22Rv1 (cell line): ENCODE data around the gene MAD1L1.

Experiments used
- H3K27ac ChIP-seq: fragments of 450-650 bp; 2 replicates; pipeline ENCODE4 v1.5.1; 2017
- CTCF ChIP-seq: fragments of 450-650 bp; IDR thresholded peaks from 2 replicates; pipeline ENCODE4 v1.5.1; 2017; ENCODE audit warnings: mild to moderate bottlenecking
- ZFX ChIP-seq: fragments of 450-650 bp; IDR thresholded peaks from 2 replicates; pipeline ENCODE4 v1.6.1; 2017; ENCODE audit warnings: antibody characterized with exemption, borderline replicate concordance

Gene MAD1L1

DNA sequence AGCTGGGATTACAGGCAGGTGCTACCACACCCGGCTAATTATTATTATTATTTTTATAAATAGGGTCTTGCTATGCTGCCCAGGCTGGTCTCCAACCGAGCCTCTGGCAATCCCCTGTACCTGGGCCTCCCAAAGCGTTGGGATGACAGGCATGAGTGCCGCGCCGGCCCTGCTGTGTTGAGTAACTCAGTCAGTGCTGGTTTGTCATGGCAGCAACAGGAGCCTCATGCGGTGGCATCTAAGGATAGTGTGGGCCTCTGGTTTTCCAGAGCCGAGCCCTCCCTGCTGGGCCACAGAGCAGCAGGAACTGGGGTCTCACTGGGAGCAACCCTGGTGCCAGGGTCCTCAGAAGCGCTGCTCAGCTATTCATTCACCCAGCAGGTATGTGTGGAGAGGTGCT lies 318.0 kb downstream of the MAD1L1 start:
- TF ChIP-seq CTCF: no peak
- TF ChIP-seq ZFX: no peak
- no peak overlapping the region for H3K27ac ChIP-seq

GRCh38 chr7:1914321-1914720 lies 318.4 kb downstream of the MAD1L1 start:
- TF ChIP-seq ZFX (no peak), CTCF (no peak)
- H3K27ac ChIP-seq: no peak overlapping the region

GRCh38 chr7:1913466-1914282 lies 319.1 kb downstream of the MAD1L1 start:
- no peak for TF ChIP-seq ZFX
- no peak for TF ChIP-seq CTCF
- H3K27ac ChIP-seq: no peak overlapping the region

- no peak for TF ChIP-seq ZFX
- no peak for TF ChIP-seq CTCF
These were observed 319.9 kb downstream of the MAD1L1 start for GRCh38 chr7:1912593-1913465.

DNA sequence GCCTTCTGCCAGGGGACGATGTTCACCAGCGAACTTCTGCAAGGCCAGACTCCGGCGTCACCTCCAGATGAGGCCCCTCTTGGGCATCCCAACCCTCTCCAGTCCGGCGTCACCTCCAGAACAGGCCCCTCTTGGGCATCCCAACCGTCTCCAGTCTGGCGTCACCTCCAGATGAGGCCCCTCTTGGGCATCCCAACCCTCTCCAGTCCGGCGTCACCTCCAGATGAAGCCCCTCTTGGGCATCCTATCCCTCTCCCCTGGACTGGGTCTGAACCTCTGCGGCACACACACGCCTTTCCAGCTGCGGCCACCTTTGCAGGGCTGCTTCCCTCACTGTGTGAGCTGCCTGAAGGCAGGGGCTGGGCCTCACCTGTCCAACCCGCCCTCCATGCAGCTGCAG lies 321.2 kb downstream of the MAD1L1 start:
- TF ChIP-seq ZFX: no peak
- TF ChIP-seq CTCF: no peak

More at GRCh38 chr7:1912593-1913465, 319.9 kb downstream of the MAD1L1 start:
- H3K27ac ChIP-seq: no peak overlapping the region

GRCh38 chr7:1910827-1911226 lies 321.9 kb downstream of the MAD1L1 start:
- H3K27ac ChIP-seq: no peak overlapping the region
- TF ChIP-seq CTCF (no peak), ZFX (no peak)

More for the DNA sequence above, 321.2 kb downstream of the MAD1L1 start:
- no peak overlapping the region for H3K27ac ChIP-seq
